Calu3 (cell line): Measurements from ENCODE around the gene TGFBR2. TPM values are rescaled to one million over a fixed set of nuclear protein-coding genes. Genes with fewer than 3 reads are reported as not detected.

Experiments
- BruUV-seq: library from RNA; stranded (reverse); fragments of 400-500 nt; replicated peaks from 2 replicates; lab custom pipeline; 2021; lab: Mats Ljungman, UMichigan
- CTCF ChIA-PET: fragments of 300-600 bp; sonication (Branson Sonifier 250); formaldehyde crosslinking; loops from one replicate; lab custom pipeline; 2022; ENCODE audit warnings: antibody characterized with exemption; lab: Charles Lee
- DNase-seq: peaks from one replicate; pipeline ENCODE4 v3.0.0; 2022
- H3K27ac Mint-ChIP-seq: one replicate; pipeline ENCODE4 v1.8.0; 2022; ENCODE audit warnings: mixed read lengths; ENCODE audit not compliant: unreplicated experiment
- H3K27me3 Mint-ChIP-seq: one replicate; pipeline ENCODE4 v1.8.0; 2022; ENCODE audit warnings: mixed read lengths; ENCODE audit not compliant: unreplicated experiment
- H3K36me3 Mint-ChIP-seq: one replicate; pipeline ENCODE4 v1.8.0; 2022; ENCODE audit warnings: mild to moderate bottlenecking, moderate library complexity, mixed read lengths; ENCODE audit not compliant: insufficient read depth, unreplicated experiment
- H3K4me1 Mint-ChIP-seq: one replicate; pipeline ENCODE4 v1.8.0; 2022; ENCODE audit warnings: mild to moderate bottlenecking, low read depth, mixed read lengths; ENCODE audit not compliant: unreplicated experiment
- H3K4me3 Mint-ChIP-seq: one replicate; pipeline ENCODE4 v1.8.0; 2022; ENCODE audit warnings: mild to moderate bottlenecking, low read depth, moderate library complexity, mixed read lengths; ENCODE audit not compliant: unreplicated experiment
- H3K9me3 Mint-ChIP-seq: one replicate; pipeline ENCODE4 v1.8.0; 2022; ENCODE audit warnings: low read depth, mixed read lengths; ENCODE audit not compliant: unreplicated experiment
- intact Hi-C: fragments of 100-400 bp; cut with micrococcal nuclease; formaldehyde crosslinking; loops from one replicate; pipeline ENCODE4 v1.10.0; 2022; ENCODE audit not compliant: unreplicated experiment
- total RNA-seq: library from RNA; stranded (reverse); gene quantifications from 2 replicates; pipeline ENCODE4 v1.2.3, GENCODE V29; 2022
- TF ChIP-seq, protein P1 (sequence below): fragments of 200-600 bp; IDR thresholded peaks from one replicate; pipeline ENCODE4 v1.8.0; 2022; ENCODE audit warnings: antibody characterized with exemption; ENCODE audit not compliant: unreplicated experiment

The TGFBR2 gene
- total RNA-seq, 1 experiment from 2014 or later: 105 TPM

DNA sequence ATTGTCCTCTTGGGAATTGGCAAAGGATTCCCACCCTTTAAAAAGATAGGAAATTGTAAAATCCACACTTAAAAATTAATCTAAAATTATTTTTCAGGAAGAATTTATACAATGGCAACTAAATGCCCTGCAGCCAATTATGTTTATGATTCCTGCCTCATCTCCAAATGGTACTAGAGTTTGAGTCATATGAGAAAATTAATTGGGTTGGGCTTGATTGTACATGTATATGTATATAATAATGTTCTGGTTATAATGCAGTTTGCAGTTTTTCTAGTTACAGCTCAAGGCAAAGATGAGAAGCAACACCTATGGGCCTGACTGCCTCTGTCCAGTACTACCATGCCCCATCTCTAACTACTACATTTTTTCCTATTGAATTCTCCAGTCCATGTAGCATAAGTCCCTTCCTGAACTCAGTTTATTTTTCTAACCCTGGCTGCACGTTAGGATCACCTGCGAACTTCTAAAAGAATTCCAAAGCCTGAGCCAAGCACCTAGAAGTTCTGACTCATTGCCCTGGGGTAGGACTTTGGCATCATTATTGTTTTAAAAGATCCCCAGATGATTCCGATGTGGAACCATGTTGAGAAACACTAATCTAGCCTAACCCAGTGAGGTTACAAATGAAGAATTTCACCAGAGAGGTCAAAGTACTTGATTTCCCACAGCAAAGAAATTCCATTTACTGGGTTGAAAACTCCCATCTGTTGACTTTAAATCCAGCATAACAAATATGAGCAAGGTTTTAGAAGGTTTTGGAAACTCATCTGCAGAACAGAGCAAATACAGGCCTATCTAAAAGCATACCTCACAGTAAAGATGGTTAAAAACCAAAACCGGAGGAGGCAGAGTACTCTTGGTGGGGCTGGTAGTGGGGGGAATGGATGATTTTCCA is 19.4 kb downstream of the TGFBR2 start:
- no peaks in the 10 kb centered on the region for H3K27me3 Mint-ChIP-seq
- H3K9me3 Mint-ChIP-seq: no peaks in the 10 kb centered on the region
- intact Hi-C loops: no loop called here
- no peak overlapping the region for H3K4me3 Mint-ChIP-seq
- H3K36me3 Mint-ChIP-seq: peaks cover 34% of the 10 kb centered on the region
- TF ChIP-seq, protein P1, sequence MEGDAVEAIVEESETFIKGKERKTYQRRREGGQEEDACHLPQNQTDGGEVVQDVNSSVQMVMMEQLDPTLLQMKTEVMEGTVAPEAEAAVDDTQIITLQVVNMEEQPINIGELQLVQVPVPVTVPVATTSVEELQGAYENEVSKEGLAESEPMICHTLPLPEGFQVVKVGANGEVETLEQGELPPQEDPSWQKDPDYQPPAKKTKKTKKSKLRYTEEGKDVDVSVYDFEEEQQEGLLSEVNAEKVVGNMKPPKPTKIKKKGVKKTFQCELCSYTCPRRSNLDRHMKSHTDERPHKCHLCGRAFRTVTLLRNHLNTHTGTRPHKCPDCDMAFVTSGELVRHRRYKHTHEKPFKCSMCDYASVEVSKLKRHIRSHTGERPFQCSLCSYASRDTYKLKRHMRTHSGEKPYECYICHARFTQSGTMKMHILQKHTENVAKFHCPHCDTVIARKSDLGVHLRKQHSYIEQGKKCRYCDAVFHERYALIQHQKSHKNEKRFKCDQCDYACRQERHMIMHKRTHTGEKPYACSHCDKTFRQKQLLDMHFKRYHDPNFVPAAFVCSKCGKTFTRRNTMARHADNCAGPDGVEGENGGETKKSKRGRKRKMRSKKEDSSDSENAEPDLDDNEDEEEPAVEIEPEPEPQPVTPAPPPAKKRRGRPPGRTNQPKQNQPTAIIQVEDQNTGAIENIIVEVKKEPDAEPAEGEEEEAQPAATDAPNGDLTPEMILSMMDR: no peak
- no peak for DNase-seq
- CTCF ChIA-PET: no interaction called here
- H3K27ac Mint-ChIP-seq: no peak overlapping the region
- no TSS peak for BruUV-seq
- peaks cover 36% of the 10 kb centered on the region for H3K4me1 Mint-ChIP-seq

DNA sequence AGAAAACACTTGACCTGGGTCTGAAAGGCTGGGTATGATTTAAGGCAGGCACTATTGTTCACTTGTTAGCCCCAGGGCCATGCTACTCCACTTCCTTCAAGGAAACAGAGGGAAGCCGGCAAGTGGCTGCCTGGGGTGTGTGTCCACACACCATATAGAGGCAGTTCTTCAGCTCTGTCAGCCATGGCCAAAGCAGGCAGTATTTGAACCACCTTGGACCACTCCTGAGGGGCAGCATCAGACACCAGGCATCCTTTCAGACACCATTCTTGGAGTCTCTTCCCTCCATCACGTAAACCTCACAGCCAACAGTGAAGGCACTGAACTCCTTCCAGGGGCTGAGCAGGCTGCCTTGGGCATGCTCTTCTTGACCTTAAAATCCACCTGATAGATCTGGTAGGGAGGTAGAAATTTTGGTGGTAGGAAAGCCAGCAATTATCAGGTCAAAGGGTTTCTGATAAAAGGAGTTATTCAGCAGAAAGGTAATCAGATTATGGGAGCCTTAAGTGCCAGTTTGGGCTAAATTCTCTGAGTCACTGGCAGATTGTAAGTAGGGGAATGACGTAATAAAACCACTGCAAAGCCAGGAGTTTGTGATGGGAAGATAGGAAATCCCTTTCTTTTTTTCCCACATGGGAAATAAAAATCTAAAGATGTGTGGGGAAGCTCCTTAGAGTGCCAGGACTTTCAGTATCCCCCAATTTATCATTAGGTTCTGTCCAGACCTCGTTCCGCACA is 20.2 kb downstream of the TGFBR2 start:
- CTCF ChIA-PET: no interaction called here
- Mint-ChIP-seq H3K27me3 (no peaks in the 10 kb centered on the region), H3K36me3 (peaks cover 34% of the 10 kb centered on the region), H3K9me3 (no peaks in the 10 kb centered on the region), H3K27ac (peak overlapping the region; percentile 47), H3K4me1 (peaks cover 33% of the 10 kb centered on the region), H3K4me3 (peak overlapping the region; percentile 37)
- BruUV-seq: no TSS peak
- TF ChIP-seq, protein P1: no peak
- intact Hi-C loops: no loop called here
- DNase-seq: no peak

GRCh38 chr3:30628205-30628900 is 22.0 kb downstream of the TGFBR2 start:
- TF ChIP-seq, protein P1: no peak
- no peak overlapping the region for H3K27ac Mint-ChIP-seq
- CTCF ChIA-PET: interaction anchor here (0.6 to 1.2 kb wide), 3 partner anchors 14 to 803 kb away, joined by 3 read pairs; no protein-coding TSS in a partner anchor
- no peak for DNase-seq
- BruUV-seq: no TSS peak
- no peak overlapping the region for H3K4me3 Mint-ChIP-seq
- intact Hi-C loops: no loop called here
- peaks cover 39% of the 10 kb centered on the region for H3K4me1 Mint-ChIP-seq
- no peaks in the 10 kb centered on the region for H3K27me3 Mint-ChIP-seq
- H3K9me3 Mint-ChIP-seq: no peaks in the 10 kb centered on the region
- H3K36me3 Mint-ChIP-seq: peaks cover 31% of the 10 kb centered on the region

- CTCF ChIA-PET: interaction anchor here (0.6 to 1.2 kb wide), 3 partner anchors 14 to 803 kb away, joined by 3 read pairs; no protein-coding TSS in a partner anchor
- Mint-ChIP-seq H3K27ac (peak overlapping the region; percentile 15), H3K36me3 (peaks cover 24% of the 10 kb centered on the region), H3K9me3 (no peaks in the 10 kb centered on the region), H3K4me1 (peaks cover 40% of the 10 kb centered on the region), H3K4me3 (no peak overlapping the region), H3K27me3 (no peaks in the 10 kb centered on the region)
- no peak for DNase-seq
- TF ChIP-seq, protein P1: no peak
- no TSS peak for BruUV-seq
- intact Hi-C loops: no loop called here
These were observed 22.6 kb downstream of the TGFBR2 start for GRCh38 chr3:30628901-30629590.
